ENCODE data around the gene DAZAP2. TPM values are rescaled to one million over a fixed set of nuclear protein-coding genes. Genes with fewer than 3 reads are reported as not detected.

DAZAP2 gene
- total and polyA plus RNA-seq, 9 of the 15 experiments (the other 6 are each of a cell fraction or from before 2014, with no cell fraction given) = 116 to 668 (median 227) TPM

- TF ChIP-seq, protein P1, sequence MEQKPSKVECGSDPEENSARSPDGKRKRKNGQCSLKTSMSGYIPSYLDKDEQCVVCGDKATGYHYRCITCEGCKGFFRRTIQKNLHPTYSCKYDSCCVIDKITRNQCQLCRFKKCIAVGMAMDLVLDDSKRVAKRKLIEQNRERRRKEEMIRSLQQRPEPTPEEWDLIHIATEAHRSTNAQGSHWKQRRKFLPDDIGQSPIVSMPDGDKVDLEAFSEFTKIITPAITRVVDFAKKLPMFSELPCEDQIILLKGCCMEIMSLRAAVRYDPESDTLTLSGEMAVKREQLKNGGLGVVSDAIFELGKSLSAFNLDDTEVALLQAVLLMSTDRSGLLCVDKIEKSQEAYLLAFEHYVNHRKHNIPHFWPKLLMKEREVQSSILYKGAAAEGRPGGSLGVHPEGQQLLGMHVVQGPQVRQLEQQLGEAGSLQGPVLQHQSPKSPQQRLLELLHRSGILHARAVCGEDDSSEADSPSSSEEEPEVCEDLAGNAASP (IDR thresholded peaks at IDR 0.05) = no peak
- no peak for TF ChIP-seq NEUROD1 (IDR thresholded peaks at IDR 0.05; ENCODE audit: borderline replicate concordance, low read depth, low read length, partially characterized antibody)
- TF ChIP-seq STAG1 (CRISPR knock-in tag; IDR thresholded peaks at IDR 0.05; ENCODE audit: borderline replicate concordance) = no peak
- TF ChIP-seq HMGN3 (IDR thresholded peaks at IDR 0.05; ENCODE audit: borderline replicate concordance, extremely low read depth, insufficient read length, low read depth, low read length) = peak; percentile 24
- TF ChIP-seq CEBPZ (IDR thresholded peaks at IDR 0.05; ENCODE audit: borderline replicate concordance, low read depth, low read length) = no peak
- no peak for TF ChIP-seq FUS (optimal IDR thresholded peaks at IDR 0.05; ENCODE audit: low read depth, low read length)
- no peak for TF ChIP-seq THRAP3 (IDR thresholded peaks at IDR 0.05; ENCODE audit: borderline replicate concordance)
- no peak for TF ChIP-seq GTF2A2 (tag; IDR thresholded peaks at IDR 0.05)
- TF ChIP-seq MEIS2 (IDR thresholded peaks at IDR 0.05; ENCODE audit: partially characterized antibody) = no peak
- no peak for TF ChIP-seq ZNF165 (CRISPR knock-in tag; IDR thresholded peaks at IDR 0.05; ENCODE audit: borderline replicate concordance)
- TF ChIP-seq CREM (IDR thresholded peaks at IDR 0.05; ENCODE audit: low read depth) = peak; percentile 69
- TF ChIP-seq ZZZ3 (IDR thresholded peaks at IDR 0.05) = no peak
- TF ChIP-seq, protein P2, sequence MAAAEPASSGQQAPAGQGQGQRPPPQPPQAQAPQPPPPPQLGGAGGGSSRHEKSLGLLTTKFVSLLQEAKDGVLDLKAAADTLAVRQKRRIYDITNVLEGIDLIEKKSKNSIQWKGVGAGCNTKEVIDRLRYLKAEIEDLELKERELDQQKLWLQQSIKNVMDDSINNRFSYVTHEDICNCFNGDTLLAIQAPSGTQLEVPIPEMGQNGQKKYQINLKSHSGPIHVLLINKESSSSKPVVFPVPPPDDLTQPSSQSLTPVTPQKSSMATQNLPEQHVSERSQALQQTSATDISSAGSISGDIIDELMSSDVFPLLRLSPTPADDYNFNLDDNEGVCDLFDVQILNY (CRISPR knock-in tag; IDR thresholded peaks at IDR 0.05) = no peak
- TF ChIP-seq NFE2 (IDR thresholded peaks at IDR 0.05; ENCODE audit: low read depth) = no peak
- TF ChIP-seq SIN3A (IDR thresholded peaks at IDR 0.05; ENCODE audit: borderline replicate concordance in 2 of 2, control insufficient read depth in 1 of 2, low read depth in 2 of 2, low read length in 2 of 2) = no peak
- TF ChIP-seq CCNT2 (IDR thresholded peaks at IDR 0.05; ENCODE audit: borderline replicate concordance, extremely low read depth, insufficient read length, low read depth, low read length) = no peak
- peak; percentile 87 for TF ChIP-seq POLR2G (IDR thresholded peaks at IDR 0.05; ENCODE audit: low read depth, low read length)
- TF ChIP-seq KAT7 (CRISPR knock-in tag; IDR thresholded peaks at IDR 0.05; ENCODE audit: borderline replicate concordance) = peak; percentile 57; the same call in 1 of the 2 replicates
- TF ChIP-seq DMBX1 (CRISPR knock-in tag; IDR thresholded peaks at IDR 0.05; ENCODE audit: borderline replicate concordance) = no peak
These were observed 31.7 kb downstream of the DAZAP2 start, which contains the start of gene SMAGP (continued) for GRCh38 chr12:51270067-51270950.

Measured in K562 (cell line).